ENCODE data around the gene MRPS5. TPM values are rescaled to one million over a fixed set of nuclear protein-coding genes. Genes with fewer than 3 reads are reported as not detected.

Gene MRPS5
- total RNA-seq, 1 donor from 2014 or later: 32.9 TPM

- peak; percentile 28 for DNase-seq (ENCODE audit: low spot score)
- peaks cover 38% of the 10 kb centered on the region for H3K27me3 Mint-ChIP-seq (ENCODE audit: low read depth)
- no peak overlapping the region for H3K27ac Mint-ChIP-seq (ENCODE audit: unreplicated experiment)
- TF ChIP-seq CTCF (IDR thresholded peaks at IDR 0.05): no peak
- H3K9me3 Mint-ChIP-seq (ENCODE audit: low read depth): no peaks in the 10 kb centered on the region
- no peaks in the 10 kb centered on the region for H3K4me1 Mint-ChIP-seq (ENCODE audit: low read depth)
- no peak overlapping the region for H3K4me3 Mint-ChIP-seq (ENCODE audit: unreplicated experiment)
- H3K36me3 Mint-ChIP-seq (ENCODE audit: low read depth): no peaks in the 10 kb centered on the region
Measured at GRCh38 chr2:95049961-95050360, 71.6 kb downstream of the MRPS5 start.

GRCh38 chr2:95049683-95049955, 72.0 kb downstream of the MRPS5 start:
- DNase-seq (ENCODE audit: low spot score): peak; percentile 62
- H3K27me3 Mint-ChIP-seq (ENCODE audit: low read depth): peaks cover 38% of the 10 kb centered on the region
- H3K4me1 Mint-ChIP-seq (ENCODE audit: low read depth): no peaks in the 10 kb centered on the region
- H3K27ac Mint-ChIP-seq (ENCODE audit: unreplicated experiment): no peak overlapping the region
- no peak overlapping the region for H3K4me3 Mint-ChIP-seq (ENCODE audit: unreplicated experiment)
- TF ChIP-seq CTCF (IDR thresholded peaks at IDR 0.05): no peak
- no peaks in the 10 kb centered on the region for H3K36me3 Mint-ChIP-seq (ENCODE audit: low read depth)
- no peaks in the 10 kb centered on the region for H3K9me3 Mint-ChIP-seq (ENCODE audit: low read depth)

DNA sequence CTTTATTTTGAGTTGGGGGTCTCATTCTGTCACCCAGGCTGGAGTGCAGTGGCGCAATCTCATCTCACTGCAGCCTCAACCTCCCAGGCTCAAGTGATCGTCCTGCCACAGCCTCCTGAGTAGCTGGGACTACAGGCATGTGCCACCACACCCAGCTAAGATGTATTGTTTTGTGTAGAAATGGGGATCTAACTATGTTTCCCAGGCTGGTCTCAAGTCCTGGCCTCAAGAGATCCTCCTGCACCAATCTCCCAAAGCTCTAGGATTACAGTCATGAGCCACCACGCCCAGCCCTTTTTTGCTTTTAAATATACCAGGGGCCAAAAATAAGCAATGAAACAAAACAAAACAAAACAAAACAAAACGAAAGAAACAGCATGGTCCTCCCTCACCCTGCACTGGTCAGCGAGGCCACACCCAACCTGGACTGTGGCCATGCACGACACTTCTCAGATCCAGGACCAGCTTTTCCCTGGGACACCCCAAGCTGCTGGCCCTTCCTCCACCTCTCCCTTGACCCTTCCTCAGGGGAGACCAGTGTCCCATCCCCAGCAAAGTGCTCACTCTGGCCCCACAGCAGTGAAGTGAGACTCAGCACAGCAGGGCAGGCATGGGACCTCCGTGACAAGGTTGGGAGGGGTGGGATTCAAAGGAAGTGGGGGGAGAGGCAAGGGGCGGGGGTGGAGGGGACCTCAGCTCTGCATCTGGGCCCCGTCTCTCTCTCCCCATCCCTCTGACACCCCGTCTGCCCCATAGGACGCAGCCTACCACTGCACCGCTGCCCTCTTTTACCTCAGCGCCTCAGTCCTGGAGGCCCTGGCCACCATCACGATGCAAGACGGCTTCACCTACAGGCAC, 72.6 kb downstream of the MRPS5 start:
- Mint-ChIP-seq H3K27me3 (ENCODE audit: low read depth) (peaks cover 35% of the 10 kb centered on the region), H3K27ac (ENCODE audit: unreplicated experiment) (no peak overlapping the region), H3K9me3 (ENCODE audit: low read depth) (no peaks in the 10 kb centered on the region), H3K4me3 (ENCODE audit: unreplicated experiment) (no peak overlapping the region), H3K36me3 (ENCODE audit: low read depth) (no peaks in the 10 kb centered on the region), H3K4me1 (ENCODE audit: low read depth) (no peaks in the 10 kb centered on the region)
- no peak for TF ChIP-seq CTCF (IDR thresholded peaks at IDR 0.05)
- peak; percentile 38 for DNase-seq (ENCODE audit: low spot score)

GRCh38 chr2:95047629-95048510, 73.7 kb downstream of the MRPS5 start:
- TF ChIP-seq CTCF (IDR thresholded peaks at IDR 0.05): no peak

DNA sequence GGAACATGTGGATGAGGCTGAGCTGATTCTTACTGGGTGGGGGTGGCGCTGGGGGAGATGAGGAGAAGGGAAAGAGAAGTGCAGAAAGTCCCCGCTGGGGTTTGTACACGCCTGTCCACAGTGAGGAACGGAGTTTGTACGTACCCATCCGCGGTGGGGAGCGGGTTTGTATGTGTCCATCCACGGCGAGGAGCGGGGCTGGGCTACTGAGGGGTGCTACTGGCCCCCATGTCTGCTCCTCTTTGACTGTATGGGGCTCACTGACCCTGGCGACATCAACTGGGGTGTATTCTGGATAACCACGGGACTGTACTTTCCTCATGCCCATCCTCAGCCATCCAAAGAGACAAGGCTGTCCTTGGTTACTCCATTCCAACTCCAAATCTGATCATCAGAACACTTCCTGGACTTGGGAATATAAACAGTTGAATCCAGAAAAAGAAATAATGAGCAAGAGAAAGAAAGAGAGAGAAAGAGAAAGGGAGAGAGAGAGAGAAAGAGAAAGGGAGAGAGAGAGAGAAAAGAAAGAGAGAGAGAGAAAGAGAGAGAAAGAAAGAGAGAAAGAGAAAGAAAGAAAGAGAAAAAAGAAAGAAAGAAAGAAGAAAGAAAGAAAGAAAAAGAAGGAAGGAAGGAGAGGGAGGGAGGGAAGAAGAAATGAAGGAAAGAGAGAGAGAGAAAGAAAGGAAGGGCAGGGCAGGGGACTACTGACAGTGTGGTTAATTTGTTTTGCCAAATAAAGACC, 75.1 kb downstream of the MRPS5 start:
- DNase-seq (ENCODE audit: low spot score): peak; percentile 86
- no peak overlapping the region for H3K27ac Mint-ChIP-seq (ENCODE audit: unreplicated experiment)
- no peaks in the 10 kb centered on the region for H3K36me3 Mint-ChIP-seq (ENCODE audit: low read depth)
- no peak for TF ChIP-seq CTCF (IDR thresholded peaks at IDR 0.05)
- peaks cover 9% of the 10 kb centered on the region for H3K4me1 Mint-ChIP-seq (ENCODE audit: low read depth)
- H3K27me3 Mint-ChIP-seq (ENCODE audit: low read depth): peaks cover 30% of the 10 kb centered on the region
- no peak overlapping the region for H3K4me3 Mint-ChIP-seq (ENCODE audit: unreplicated experiment)
- H3K9me3 Mint-ChIP-seq (ENCODE audit: low read depth): no peaks in the 10 kb centered on the region

More at GRCh38 chr2:95047629-95048510, 73.7 kb downstream of the MRPS5 start:
- peak; percentile 81 for DNase-seq (ENCODE audit: low spot score)
- H3K4me3 Mint-ChIP-seq (ENCODE audit: unreplicated experiment): no peak overlapping the region
- H3K9me3 Mint-ChIP-seq (ENCODE audit: low read depth): no peaks in the 10 kb centered on the region
- no peaks in the 10 kb centered on the region for H3K36me3 Mint-ChIP-seq (ENCODE audit: low read depth)
- H3K27me3 Mint-ChIP-seq (ENCODE audit: low read depth): peaks cover 32% of the 10 kb centered on the region
- H3K27ac Mint-ChIP-seq (ENCODE audit: unreplicated experiment): no peak overlapping the region
- peaks cover 9% of the 10 kb centered on the region for H3K4me1 Mint-ChIP-seq (ENCODE audit: low read depth)
